Activated T-helper 2 cell treated with anti-CD3 and anti-CD28 coated beads, Interferon-gamma antibody, Interleukin-2, Interleukin-4, amounts not matched to agents 10 μg/mL and 5 μg/mL and 100 μg/mL, durations not matched to agents 14 hours and 24 hours and 36 hours (primary cell): ENCODE results near the gene TEDC2. TPM values are rescaled to one million over a fixed set of nuclear protein-coding genes. Genes with fewer than 3 reads are reported as not detected.

Experiments used
- DNase-seq: peaks from one replicate; pipeline ENCODE4 v3.0.0; 2021; ENCODE audit warnings: low spot score
- H3K27ac Mint-ChIP-seq: one replicate; pipeline ENCODE4 v1.8.0; 2021; ENCODE audit warnings: mixed read lengths
- H3K27me3 Mint-ChIP-seq: one replicate; pipeline ENCODE4 v1.8.0; 2021; ENCODE audit warnings: low read depth, mixed read lengths
- H3K36me3 Mint-ChIP-seq: one replicate; pipeline ENCODE4 v1.8.0; 2021; ENCODE audit warnings: low read depth, mixed read lengths
- H3K4me1 Mint-ChIP-seq: one replicate; pipeline ENCODE4 v1.8.0; 2021; ENCODE audit warnings: low read depth, mixed read lengths
- H3K4me3 Mint-ChIP-seq: one replicate; pipeline ENCODE4 v1.8.0; 2021; ENCODE audit warnings: low read depth, mild to moderate bottlenecking, moderate library complexity, mixed read lengths
- H3K9me3 Mint-ChIP-seq: one replicate; pipeline ENCODE4 v1.8.0; 2021; ENCODE audit warnings: mixed read lengths
- intact Hi-C: fragments of 100-400 bp; cut with micrococcal nuclease; formaldehyde crosslinking; loops from one replicate; pipeline ENCODE4 v1.15.1; 2023
- total RNA-seq: library from RNA; stranded (reverse); gene quantifications from 2 replicates; pipeline ENCODE4 v1.2.3, GENCODE V29; 2022

TEDC2 gene
- total RNA-seq, 1 donor from 2014 or later, result 34.6 TPM

DNA sequence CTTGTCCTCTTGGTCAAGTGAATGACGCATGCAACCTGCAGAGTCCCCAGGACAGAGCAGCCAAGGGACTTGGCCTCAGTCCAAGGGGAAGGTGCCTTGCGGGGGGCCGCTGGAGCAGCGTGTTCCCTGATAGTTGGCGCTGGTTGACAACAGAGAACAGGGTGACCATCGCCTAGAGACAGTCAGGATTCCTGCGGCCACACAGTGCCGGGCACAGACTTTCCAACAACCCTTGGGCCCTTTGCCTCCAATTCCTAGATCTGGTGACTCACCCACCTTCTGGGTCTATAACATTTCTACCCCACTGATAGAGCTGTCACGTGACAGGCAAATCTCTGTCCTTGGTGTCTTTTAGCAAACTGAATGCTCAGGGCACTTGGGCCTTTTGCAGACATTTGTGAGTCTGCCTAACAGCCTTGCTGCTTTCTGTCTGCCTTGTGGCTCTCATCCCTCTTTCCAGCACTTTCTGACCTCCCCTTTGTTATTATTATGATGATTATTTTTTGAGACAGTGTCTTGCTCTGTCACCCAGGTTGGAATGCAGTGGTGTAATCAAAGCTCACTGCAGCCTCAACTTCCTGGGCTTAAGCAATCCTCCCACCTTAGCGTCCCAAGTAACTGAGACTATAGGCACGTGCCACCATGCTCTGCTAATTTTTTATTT, 11.9 kb upstream of the TEDC2 start:
- intact Hi-C loops, result no loop called here
- Mint-ChIP-seq H3K36me3 (peaks cover 72% of the 10 kb centered on the region), H3K27me3 (no peaks in the 10 kb centered on the region), H3K4me3 (no peak overlapping the region), H3K27ac (no peak overlapping the region), H3K9me3 (no peaks in the 10 kb centered on the region), H3K4me1 (no peaks in the 10 kb centered on the region)
- no peak for DNase-seq

DNA sequence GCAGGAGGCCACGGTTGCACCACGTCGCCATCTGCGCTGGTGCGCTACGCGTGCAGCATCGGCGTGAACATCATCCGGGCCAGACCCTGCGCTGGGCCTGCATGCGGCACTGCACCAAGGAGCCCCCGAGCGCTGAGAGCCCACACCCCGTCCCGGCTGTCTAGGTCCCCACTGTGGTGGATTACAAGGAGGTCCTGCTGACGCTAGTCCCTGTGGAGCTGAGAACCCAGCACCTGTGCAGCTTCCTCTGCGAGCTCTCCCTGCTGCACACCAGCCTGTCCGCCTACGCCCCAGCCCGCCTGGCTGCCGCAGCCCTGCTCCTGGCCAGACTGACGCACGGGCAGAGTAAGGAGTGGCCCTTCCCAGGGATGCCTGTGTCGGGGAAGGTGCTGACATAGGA, 10.8 kb upstream of the TEDC2 start:
- Mint-ChIP-seq H3K4me1 (no peaks in the 10 kb centered on the region), H3K27ac (no peak overlapping the region), H3K9me3 (no peaks in the 10 kb centered on the region), H3K36me3 (peaks cover 74% of the 10 kb centered on the region), H3K27me3 (no peaks in the 10 kb centered on the region), H3K4me3 (no peak overlapping the region)
- no peak for DNase-seq
- intact Hi-C loops, result no loop called here

DNA sequence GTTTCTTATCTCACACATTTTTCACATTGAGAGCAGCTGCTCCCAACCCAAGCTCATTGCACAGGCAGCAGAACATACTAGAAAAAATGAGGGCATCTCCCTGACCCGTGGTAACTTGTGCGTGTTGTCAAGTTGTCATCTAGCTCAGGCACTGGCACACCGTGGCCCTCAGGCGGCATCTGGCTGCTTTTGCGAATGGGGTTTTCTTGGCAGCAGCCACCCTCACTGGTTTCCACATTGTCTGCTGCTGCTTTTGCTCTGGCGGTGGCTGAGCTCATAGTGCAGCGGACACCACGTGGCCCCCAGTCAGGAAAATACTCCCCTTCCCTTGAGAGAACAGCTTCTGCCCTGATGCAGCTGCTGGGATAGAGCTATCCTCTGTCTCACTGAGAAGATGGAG, 9.4 kb upstream of the TEDC2 start:
- no peak for DNase-seq
- H3K4me3 Mint-ChIP-seq, result no peak overlapping the region
- H3K36me3 Mint-ChIP-seq, result peaks cover 72% of the 10 kb centered on the region
- H3K9me3 Mint-ChIP-seq, result no peaks in the 10 kb centered on the region
- no peak overlapping the region for H3K27ac Mint-ChIP-seq
- no peaks in the 10 kb centered on the region for H3K27me3 Mint-ChIP-seq
- intact Hi-C loops, result no loop called here
- H3K4me1 Mint-ChIP-seq, result no peaks in the 10 kb centered on the region

DNA sequence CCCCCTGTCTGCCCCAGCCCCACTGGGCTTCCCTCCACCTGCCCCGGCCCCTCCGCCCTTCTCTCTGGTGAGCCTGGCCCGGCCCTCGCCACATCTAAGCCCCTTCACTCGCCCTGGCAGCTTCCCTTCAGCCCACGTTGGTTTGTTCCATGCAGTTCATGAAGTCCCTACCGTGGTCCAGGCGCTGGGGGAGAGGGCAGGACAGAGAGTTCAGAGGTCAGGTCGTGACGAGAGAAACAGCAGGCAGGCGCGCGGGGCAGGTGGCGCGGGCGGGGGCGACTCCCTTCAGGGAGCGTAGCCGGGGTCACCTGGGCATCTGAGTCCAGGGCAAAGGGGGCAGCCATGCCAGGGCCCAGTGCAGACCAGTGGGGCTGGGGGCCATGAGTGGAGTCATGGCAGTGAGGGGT, 8.9 kb upstream of the TEDC2 start:
- peaks cover 71% of the 10 kb centered on the region for H3K36me3 Mint-ChIP-seq
- H3K4me1 Mint-ChIP-seq, result no peaks in the 10 kb centered on the region
- no peak overlapping the region for H3K4me3 Mint-ChIP-seq
- intact Hi-C loops, result no loop called here
- H3K27ac Mint-ChIP-seq, result no peak overlapping the region
- no peaks in the 10 kb centered on the region for H3K27me3 Mint-ChIP-seq
- H3K9me3 Mint-ChIP-seq, result no peaks in the 10 kb centered on the region
- DNase-seq, result no peak

DNA sequence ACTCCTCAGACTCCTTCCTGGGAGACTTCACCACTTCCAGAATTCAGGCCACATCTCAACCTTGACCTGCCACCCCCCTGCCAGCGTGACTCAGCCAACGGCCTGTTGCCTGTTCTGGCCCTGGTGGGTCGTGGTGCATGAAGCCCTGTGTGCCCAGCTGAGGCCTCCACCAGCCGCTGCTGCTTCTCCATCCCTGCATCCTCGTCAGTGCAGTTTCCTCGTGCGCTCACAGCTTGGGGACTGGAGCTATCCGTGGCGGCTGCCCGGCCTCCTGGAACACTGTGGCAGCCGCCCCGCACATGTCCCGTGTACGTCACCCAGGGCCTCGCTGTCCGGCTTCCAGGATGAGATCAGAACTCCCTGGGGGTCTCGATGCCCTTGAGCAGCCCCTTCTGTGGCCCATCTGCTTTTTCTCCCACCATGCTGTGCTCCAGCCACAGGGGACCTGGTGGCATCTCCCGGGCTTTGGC, 8.0 kb upstream of the TEDC2 start:
- Mint-ChIP-seq H3K4me3 (no peak overlapping the region), H3K4me1 (no peaks in the 10 kb centered on the region), H3K9me3 (no peaks in the 10 kb centered on the region), H3K36me3 (peaks cover 71% of the 10 kb centered on the region), H3K27ac (no peak overlapping the region), H3K27me3 (no peaks in the 10 kb centered on the region)
- intact Hi-C loops, result no loop called here
- no peak for DNase-seq

DNA sequence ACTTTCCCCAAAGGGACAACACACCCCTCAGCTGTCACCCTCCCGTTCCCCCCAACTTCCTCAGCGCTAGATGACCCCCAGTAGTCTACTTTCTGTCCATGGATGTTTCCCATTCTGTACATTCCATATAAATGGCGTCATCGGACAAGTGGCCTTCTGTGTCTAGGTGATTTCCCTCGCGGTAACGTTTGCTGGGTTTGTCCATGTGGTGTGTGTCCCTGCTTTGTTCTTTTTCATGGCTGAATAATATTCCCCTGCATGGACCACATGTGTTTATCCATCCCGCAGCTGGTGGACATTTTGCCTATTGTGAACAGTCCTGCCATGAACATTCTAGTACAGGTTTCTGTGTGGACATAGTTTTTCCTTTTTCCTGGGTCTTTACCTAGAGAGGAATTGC, 7.3 kb upstream of the TEDC2 start:
- Mint-ChIP-seq H3K4me1 (no peaks in the 10 kb centered on the region), H3K4me3 (no peak overlapping the region), H3K36me3 (peaks cover 75% of the 10 kb centered on the region), H3K9me3 (no peaks in the 10 kb centered on the region), H3K27me3 (no peaks in the 10 kb centered on the region), H3K27ac (no peak overlapping the region)
- no peak for DNase-seq
- intact Hi-C loops, result no loop called here

DNA sequence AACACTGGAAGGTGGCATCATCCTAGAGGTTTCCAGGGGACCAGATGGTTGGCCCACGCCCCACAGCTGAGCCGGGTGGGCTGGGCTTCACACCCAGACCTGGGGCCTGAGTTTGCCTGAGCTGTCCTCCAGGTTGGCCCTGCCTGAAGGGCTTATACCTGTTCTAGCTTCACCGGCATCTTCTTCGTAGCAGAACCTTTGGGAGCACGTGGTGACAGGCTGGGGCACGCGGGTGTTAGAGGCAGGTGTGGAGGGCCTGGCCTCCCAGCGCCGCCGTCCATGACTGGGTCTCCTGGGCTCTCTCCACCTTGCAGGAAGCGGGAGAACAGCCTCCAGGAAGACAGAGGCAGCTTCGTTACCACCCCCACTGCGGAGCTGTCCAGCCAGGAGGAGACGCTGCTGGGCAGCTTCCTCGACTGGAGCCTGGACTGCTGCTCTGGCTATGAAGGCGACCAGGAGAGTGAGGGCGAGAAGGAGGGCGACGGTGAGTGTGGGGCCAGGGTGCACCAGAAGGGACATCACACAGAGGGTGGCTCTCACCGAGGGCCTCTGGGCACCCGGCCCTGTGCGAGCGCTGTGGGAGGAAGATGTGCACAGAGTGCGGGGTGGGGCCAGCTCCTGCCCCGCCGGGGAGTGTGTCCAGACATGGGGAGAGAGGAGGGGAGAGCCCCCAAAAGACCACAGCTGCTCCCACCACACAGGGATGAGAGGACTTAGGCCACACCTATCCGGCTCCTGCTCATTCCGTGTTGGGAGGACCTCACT, 4.6 kb upstream of the TEDC2 start:
- no peaks in the 10 kb centered on the region for H3K9me3 Mint-ChIP-seq
- intact Hi-C loops, result no loop called here
- no peak overlapping the region for H3K4me3 Mint-ChIP-seq
- H3K27me3 Mint-ChIP-seq, result no peaks in the 10 kb centered on the region
- H3K4me1 Mint-ChIP-seq, result peaks cover 5% of the 10 kb centered on the region
- no peak for DNase-seq
- peaks cover 63% of the 10 kb centered on the region for H3K36me3 Mint-ChIP-seq
- no peak overlapping the region for H3K27ac Mint-ChIP-seq

DNA sequence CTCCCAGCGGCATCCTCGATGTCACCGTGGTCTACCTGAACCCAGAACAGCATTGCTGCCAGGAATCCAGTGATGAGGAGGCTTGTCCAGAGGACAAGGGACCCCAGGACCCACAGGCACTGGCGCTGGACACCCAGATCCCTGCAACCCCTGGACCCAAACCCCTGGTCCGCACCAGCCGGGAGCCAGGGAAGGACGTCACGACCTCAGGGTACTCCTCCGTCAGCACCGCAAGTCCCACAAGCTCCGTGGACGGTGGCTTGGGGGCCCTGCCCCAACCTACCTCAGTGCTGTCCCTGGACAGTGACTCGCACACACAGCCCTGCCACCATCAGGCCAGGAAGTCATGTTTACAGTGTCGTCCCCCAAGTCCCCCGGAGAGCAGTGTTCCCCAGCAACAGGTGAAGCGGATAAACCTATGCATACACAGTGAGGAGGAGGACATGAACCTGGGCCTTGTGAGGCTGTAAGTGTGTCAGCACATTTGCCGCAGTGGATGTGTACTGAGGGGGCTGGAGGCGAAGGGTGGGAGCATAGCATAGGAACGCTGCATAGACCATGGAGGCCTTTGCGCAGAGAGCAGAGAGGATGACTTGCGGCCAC, 3.3 kb upstream of the TEDC2 start:
- intact Hi-C loops, result no loop called here
- peaks cover 5% of the 10 kb centered on the region for H3K4me1 Mint-ChIP-seq
- DNase-seq, result no peak
- no peak overlapping the region for H3K27ac Mint-ChIP-seq
- H3K27me3 Mint-ChIP-seq, result no peaks in the 10 kb centered on the region
- H3K9me3 Mint-ChIP-seq, result no peaks in the 10 kb centered on the region
- H3K4me3 Mint-ChIP-seq, result no peak overlapping the region
- H3K36me3 Mint-ChIP-seq, result peaks cover 55% of the 10 kb centered on the region

DNA sequence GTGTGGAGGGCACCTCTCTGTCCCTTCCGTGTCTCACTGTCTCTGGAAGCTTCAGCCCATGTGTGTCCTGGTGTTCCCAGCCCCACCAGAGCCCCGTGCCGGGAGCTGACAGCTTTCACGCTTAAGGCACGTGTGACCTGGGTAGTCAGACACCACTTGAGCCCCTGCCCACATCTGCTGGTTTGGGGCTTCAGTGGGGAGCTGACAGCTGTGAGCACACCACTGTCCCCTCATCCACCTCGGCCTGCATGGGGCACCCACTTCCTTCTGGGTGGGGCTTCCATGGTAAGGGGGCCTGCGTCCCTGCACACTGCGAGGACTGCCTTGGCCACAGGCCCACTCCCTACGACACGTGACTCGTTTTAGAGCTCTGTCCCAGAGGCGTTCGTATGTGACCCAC, 2.6 kb upstream of the TEDC2 start:
- intact Hi-C loops, result no loop called here
- Mint-ChIP-seq H3K4me3 (no peak overlapping the region), H3K36me3 (peaks cover 50% of the 10 kb centered on the region), H3K9me3 (no peaks in the 10 kb centered on the region), H3K27me3 (no peaks in the 10 kb centered on the region), H3K4me1 (peaks cover 5% of the 10 kb centered on the region), H3K27ac (no peak overlapping the region)
- no peak for DNase-seq

DNA sequence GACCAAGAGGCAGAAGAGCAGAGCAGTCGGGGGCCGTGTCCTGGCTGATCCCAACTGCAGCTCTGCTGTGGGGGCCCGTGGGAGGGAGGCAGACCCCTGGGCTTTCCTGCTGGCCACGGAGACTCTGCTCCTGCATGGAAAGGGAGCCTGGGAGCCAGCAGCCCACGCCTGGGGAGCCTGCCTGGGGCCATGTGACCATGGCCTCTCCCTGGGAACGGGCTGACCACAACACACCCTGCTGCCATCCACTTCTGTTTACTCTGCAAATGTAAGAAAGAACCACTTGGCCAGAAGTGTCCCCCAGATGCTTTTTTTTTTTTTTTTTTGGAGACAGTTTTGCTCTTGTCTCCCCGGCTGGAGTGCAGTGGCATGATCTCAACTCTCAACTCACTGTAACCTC, 2.0 kb upstream of the TEDC2 start:
- H3K4me1 Mint-ChIP-seq, result peaks cover 5% of the 10 kb centered on the region
- H3K27me3 Mint-ChIP-seq, result no peaks in the 10 kb centered on the region
- no peak for DNase-seq
- H3K36me3 Mint-ChIP-seq, result peaks cover 44% of the 10 kb centered on the region
- no peak overlapping the region for H3K27ac Mint-ChIP-seq
- no peaks in the 10 kb centered on the region for H3K9me3 Mint-ChIP-seq
- intact Hi-C loops, result no loop called here
- H3K4me3 Mint-ChIP-seq, result no peak overlapping the region

DNA sequence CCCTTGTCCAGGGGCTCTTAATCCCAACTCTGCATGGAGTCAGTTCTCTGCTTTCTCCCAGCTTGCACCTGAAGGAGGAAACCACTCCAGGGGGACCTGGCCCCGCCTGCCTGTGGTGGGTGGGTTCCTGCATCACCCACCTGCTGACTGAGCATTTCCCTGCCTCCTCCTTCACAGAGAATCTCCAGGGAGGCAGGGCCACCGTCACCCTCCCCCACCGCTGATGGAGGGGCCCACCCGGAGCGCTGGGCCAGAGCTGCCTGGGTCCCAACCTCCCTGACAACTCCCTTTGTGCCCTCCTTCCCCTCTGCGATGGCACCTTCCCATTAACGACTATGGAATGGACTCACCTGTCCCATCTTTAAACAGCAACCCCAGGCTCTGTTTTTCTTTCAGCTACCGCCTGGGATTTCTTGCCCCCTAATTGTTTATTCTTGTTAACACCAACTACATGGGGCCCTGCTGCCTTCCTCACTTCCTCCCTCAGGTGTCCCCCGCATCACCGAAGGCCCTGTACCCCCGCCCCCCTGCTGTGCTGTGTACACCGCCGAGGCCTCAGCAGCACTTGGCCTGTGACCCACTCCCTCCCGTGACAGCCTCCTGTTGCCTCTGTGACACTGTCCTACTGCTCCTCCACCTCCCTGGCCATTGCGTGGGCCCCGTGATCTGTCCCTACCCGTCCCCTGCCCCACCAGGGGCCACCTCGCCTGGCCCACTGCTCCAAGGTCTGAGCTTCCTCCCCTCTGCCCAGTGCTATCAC, 842 bp upstream of the TEDC2 start:
- Mint-ChIP-seq H3K27me3 (no peaks in the 10 kb centered on the region), H3K4me1 (peaks cover 5% of the 10 kb centered on the region), H3K36me3 (peaks cover 34% of the 10 kb centered on the region), H3K27ac (peak overlapping the region; percentile 73), H3K4me3 (peak overlapping the region; percentile 79), H3K9me3 (no peaks in the 10 kb centered on the region)
- intact Hi-C loops, result no loop called here
- no peak for DNase-seq

DNA sequence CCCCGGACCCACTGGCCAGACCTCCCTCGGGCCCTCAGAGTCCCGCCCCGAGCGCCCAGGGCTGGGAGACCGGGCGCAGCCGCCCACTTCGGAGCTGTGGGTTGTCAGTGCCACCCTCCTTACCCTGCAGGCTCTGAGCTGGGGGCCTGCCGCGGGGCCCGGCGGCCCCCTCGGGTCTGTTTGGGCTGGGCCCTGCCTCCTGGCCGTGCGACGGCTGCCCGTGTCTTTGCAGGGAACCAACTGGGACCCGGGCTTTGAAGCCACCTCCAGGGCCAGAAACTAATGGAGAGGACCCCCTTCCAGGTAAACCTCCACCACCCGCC, 443 bp downstream of the TEDC2 start:
- H3K27ac Mint-ChIP-seq, result no peak overlapping the region
- no peaks in the 10 kb centered on the region for H3K9me3 Mint-ChIP-seq
- DNase-seq, result no peak
- peaks cover 28% of the 10 kb centered on the region for H3K36me3 Mint-ChIP-seq
- no peaks in the 10 kb centered on the region for H3K27me3 Mint-ChIP-seq
- H3K4me1 Mint-ChIP-seq, result peaks cover 5% of the 10 kb centered on the region
- intact Hi-C loops, result no loop called here
- peak overlapping the region; percentile 61 for H3K4me3 Mint-ChIP-seq

DNA sequence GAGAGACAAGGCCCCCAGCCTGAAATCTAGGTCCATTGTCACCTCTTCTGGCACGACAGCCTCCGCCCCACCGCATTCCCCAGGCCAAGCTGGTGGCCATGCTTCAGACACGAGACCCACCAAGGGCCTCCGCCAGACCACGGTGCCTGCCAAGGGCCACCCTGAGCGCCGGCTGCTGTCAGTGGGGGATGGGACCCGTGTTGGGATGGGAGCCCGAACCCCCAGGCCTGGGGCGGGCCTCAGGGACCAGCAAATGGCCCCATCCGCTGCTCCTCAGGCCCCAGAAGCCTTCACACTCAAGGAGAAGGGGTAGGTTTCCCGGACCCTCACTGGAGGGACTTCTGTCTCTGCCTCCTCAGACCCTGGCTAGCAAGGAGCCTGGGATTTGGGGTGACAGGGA, 1.0 kb downstream of the TEDC2 start:
- Mint-ChIP-seq H3K4me3 (peak overlapping the region; percentile 61), H3K36me3 (peaks cover 22% of the 10 kb centered on the region)
- intact Hi-C loops, result no loop called here

More for the DNA sequence above, 1.0 kb downstream of the TEDC2 start:
- no peak overlapping the region for H3K27ac Mint-ChIP-seq
- peaks cover 5% of the 10 kb centered on the region for H3K4me1 Mint-ChIP-seq
- no peak for DNase-seq
- H3K27me3 Mint-ChIP-seq, result no peaks in the 10 kb centered on the region
- H3K9me3 Mint-ChIP-seq, result no peaks in the 10 kb centered on the region
